ENCODE results near the gene NLRP6. TPM values are rescaled to one million over a fixed set of nuclear protein-coding genes. Genes with fewer than 3 reads are reported as not detected.
"Not testable (repeated sequence)": the region's sequence is repeated elsewhere in the genome, so short reads cannot be mapped to it uniquely, and the experiment has no call there.

Gene NLRP6
- total RNA-seq, 2 donors from 2014 or later = not detected

DNA sequence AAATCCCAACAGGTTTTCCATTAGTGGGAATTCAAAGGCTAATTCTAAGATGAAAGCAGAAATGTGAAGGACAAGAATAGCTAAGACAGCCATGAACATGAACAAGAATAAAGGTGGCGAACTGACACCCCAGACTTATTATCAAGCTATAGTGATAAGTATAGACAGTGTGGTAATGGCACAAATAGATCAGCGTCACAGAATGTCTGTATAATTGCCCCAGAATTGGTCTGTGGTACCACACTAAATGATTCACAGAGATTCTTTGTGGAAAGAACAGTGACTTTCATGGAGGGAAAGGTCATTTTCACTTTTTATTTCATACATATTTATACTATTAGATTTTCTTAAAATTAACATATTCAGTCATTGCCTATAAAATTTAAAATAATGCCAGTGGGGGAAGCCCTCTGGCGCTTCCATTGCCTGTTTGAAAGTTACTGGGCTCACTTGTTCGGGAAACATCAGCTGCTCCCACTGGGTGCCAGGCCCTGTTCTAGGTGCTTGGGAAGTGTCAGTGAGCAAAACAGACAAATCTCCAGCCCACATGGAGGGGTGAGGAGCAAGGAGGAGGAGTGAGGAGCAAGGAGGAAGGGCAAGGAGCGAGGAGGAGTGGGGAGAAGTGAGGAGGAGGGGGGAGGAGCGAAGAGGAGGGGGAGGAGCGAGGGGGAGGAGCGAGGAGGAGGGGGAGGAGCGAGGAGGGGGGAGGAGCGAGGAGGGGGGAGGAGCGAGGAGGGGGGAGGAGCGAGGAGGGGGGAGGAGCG lies 11.3 kb upstream of the NLRP6 start:
- H3K4me1 ChIP-seq (ENCODE audit: control insufficient read depth, insufficient read depth, low read length) = no peaks in the 10 kb centered on the region
- H3K27me3 Mint-ChIP-seq (ENCODE audit: insufficient read depth) = peaks cover 2% of the 10 kb centered on the region
- peaks cover 2% of the 10 kb centered on the region for H3K4me1 Mint-ChIP-seq
- peaks cover 14% of the 10 kb centered on the region for H3K9me3 Mint-ChIP-seq
- H3K4me3 Mint-ChIP-seq = no peak overlapping the region
- DNase-seq = no peak
- no peak overlapping the region for H3K9ac ChIP-seq (ENCODE audit: extremely low read depth, low read length, poor library complexity, severe bottlenecking)
- TF ChIP-seq, protein P1, sequence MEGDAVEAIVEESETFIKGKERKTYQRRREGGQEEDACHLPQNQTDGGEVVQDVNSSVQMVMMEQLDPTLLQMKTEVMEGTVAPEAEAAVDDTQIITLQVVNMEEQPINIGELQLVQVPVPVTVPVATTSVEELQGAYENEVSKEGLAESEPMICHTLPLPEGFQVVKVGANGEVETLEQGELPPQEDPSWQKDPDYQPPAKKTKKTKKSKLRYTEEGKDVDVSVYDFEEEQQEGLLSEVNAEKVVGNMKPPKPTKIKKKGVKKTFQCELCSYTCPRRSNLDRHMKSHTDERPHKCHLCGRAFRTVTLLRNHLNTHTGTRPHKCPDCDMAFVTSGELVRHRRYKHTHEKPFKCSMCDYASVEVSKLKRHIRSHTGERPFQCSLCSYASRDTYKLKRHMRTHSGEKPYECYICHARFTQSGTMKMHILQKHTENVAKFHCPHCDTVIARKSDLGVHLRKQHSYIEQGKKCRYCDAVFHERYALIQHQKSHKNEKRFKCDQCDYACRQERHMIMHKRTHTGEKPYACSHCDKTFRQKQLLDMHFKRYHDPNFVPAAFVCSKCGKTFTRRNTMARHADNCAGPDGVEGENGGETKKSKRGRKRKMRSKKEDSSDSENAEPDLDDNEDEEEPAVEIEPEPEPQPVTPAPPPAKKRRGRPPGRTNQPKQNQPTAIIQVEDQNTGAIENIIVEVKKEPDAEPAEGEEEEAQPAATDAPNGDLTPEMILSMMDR (conservative IDR thresholded peaks at IDR 0.05) = no peak
- no peak overlapping the region for H3K27ac Mint-ChIP-seq
- no peaks in the 10 kb centered on the region for H3K27me3 ChIP-seq (ENCODE audit: control insufficient read depth, insufficient read depth, low read length, poor library complexity, severe bottlenecking)
- no peak overlapping the region for H3K4me3 ChIP-seq (ENCODE audit: low read length)
- H3K27ac ChIP-seq (ENCODE audit: low read depth, low read length) = no peak overlapping the region
- no peaks in the 10 kb centered on the region for H3K36me3 ChIP-seq (ENCODE audit: control insufficient read depth, insufficient read depth, low read length)
- no peaks in the 10 kb centered on the region for H3K9me3 ChIP-seq (ENCODE audit: control insufficient read depth, low read length)
- WGBS, 2 experiments (ENCODE audit: insufficient coverage in 1 of 2, insufficient read length in 1 of 2) = 98% methylated on average over 4 of the region's 13 CpGs; no CpG with 5 or more reads in 1 of the 2 experiments
- no peaks in the 10 kb centered on the region for H3K36me3 Mint-ChIP-seq (ENCODE audit: low read depth)

DNA sequence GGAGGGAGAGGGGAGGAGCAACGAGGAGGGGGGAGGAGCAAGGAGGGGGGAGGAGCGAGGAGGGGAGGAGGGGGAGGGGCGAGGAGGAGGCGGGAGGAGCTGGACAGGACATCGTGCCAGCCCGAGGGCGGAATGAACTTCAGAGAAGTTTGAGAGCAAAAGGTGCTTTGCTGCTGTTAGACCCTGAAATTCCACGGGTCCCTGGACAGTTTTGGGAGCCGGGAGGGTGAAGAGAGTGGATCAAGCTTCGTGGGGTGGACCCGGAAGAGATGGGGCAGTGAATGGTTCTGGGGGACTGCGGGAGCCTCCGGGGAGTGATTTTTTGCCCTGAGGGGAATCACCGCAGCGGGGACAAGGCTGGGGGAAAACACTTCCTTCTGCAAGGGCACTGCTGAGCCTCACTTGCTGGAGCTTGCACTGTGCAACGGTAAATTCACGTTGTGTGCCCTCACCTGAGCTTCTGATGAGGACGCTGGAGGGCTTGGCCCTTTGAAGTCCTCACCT lies 10.7 kb upstream of the NLRP6 start:
- TF ChIP-seq, protein P1 (conservative IDR thresholded peaks at IDR 0.05) = no peak
- DNase-seq = peak; percentile 47
- Mint-ChIP-seq H3K4me3 (no peak overlapping the region), H3K9me3 (peaks cover 10% of the 10 kb centered on the region), H3K4me1 (peaks cover 5% of the 10 kb centered on the region), H3K36me3 (ENCODE audit: low read depth) (no peaks in the 10 kb centered on the region), H3K27me3 (ENCODE audit: insufficient read depth) (peaks cover 2% of the 10 kb centered on the region), H3K27ac (no peak overlapping the region)
- H3K27me3 ChIP-seq (ENCODE audit: control insufficient read depth, insufficient read depth, low read length, poor library complexity, severe bottlenecking) = no peaks in the 10 kb centered on the region
- no peaks in the 10 kb centered on the region for H3K4me1 ChIP-seq (ENCODE audit: control insufficient read depth, insufficient read depth, low read length)
- no peak overlapping the region for H3K9ac ChIP-seq (ENCODE audit: extremely low read depth, low read length, poor library complexity, severe bottlenecking)
- no peak overlapping the region for H3K27ac ChIP-seq (ENCODE audit: low read depth, low read length)
- no peaks in the 10 kb centered on the region for H3K9me3 ChIP-seq (ENCODE audit: control insufficient read depth, low read length)
- WGBS, 2 experiments (ENCODE audit: insufficient coverage in 1 of 2, insufficient read length in 1 of 2) = 84 to 86% methylated on average over 9 to 17 of the region's 18 CpGs
- H3K4me3 ChIP-seq (ENCODE audit: low read length) = no peak overlapping the region
- no peaks in the 10 kb centered on the region for H3K36me3 ChIP-seq (ENCODE audit: control insufficient read depth, insufficient read depth, low read length)

DNA sequence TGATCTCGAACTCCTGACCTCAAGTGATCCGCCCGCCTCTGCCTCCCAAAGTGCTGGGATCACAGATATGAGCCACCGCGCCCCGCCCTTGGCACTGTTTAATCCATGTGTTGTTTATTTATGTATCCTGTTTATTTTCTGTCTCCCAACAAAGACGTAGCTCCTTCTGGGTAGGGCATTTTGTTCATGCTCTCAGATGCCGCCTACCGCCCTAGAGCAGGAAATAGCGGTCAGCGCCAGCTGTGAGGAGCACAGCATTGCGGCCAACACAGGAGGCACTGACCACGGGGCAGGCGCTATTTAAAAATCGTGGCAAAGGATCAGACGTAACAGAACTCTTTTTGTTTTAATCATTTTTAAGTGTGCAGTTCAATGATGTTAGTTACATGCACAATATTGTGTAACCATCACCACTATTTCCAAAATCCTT lies 9.5 kb upstream of the NLRP6 start:
- not testable (repeated sequence) for H3K27ac ChIP-seq (ENCODE audit: low read depth, low read length); H3K9me3 ChIP-seq (ENCODE audit: control insufficient read depth, low read length); H3K27me3 ChIP-seq (ENCODE audit: control insufficient read depth, insufficient read depth, low read length, poor library complexity, severe bottlenecking); H3K9me3 Mint-ChIP-seq; H3K4me1 ChIP-seq (ENCODE audit: control insufficient read depth, insufficient read depth, low read length); H3K9ac ChIP-seq (ENCODE audit: extremely low read depth, low read length, poor library complexity, severe bottlenecking); H3K4me1 Mint-ChIP-seq; H3K36me3 ChIP-seq (ENCODE audit: control insufficient read depth, insufficient read depth, low read length); H3K27ac Mint-ChIP-seq; H3K4me3 Mint-ChIP-seq; H3K36me3 Mint-ChIP-seq (ENCODE audit: low read depth); H3K4me3 ChIP-seq (ENCODE audit: low read length); H3K27me3 Mint-ChIP-seq (ENCODE audit: insufficient read depth)
- 89 to 90% methylated on average over 9 to 15 of the region's 16 CpGs for WGBS, 2 experiments (ENCODE audit: insufficient coverage in 1 of 2, insufficient read length in 1 of 2)
- DNase-seq = peak; percentile 37
